Stimulated activated CD8-positive, alpha-beta memory T cell treated with anti-CD3 and anti-CD28 coated beads, Interleukin-4, amount 100 ng/mL, for 1 hour (primary cell): ENCODE results near the gene FAM222B.

Source experiments
- DNase-seq, 2 donors: peaks; one replicate each; pipeline ENCODE4 v3.0.0-alpha.2; 2020; ENCODE audit warnings: low read depth in 2 of 2, low spot score in 1 of 2

Gene FAM222B

GRCh38 chr17:28716740-28717577 lies 125.6 kb downstream of the FAM222B start:
- DNase-seq, result no peak

GRCh38 chr17:28715217-28715616 lies 127.4 kb downstream of the FAM222B start:
- DNase-seq, result no peak

GRCh38 chr17:28714281-28714680 lies 128.3 kb downstream of the FAM222B start:
- DNase-seq, result no peak

GRCh38 chr17:28712705-28713415 lies 129.7 kb downstream of the FAM222B start:
- DNase-seq, result no peak

GRCh38 chr17:28712032-28712704 lies 130.4 kb downstream of the FAM222B start:
- no peak for DNase-seq

GRCh38 chr17:28711723-28712031 lies 130.9 kb downstream of the FAM222B start, which contains the start of gene PROCA1:
Gene PROCA1 (minus strand): TSS chr17:28711888. CDS start chr17:28711660, 228 bp downstream.
- DNase-seq, result no peak

- peak; percentile 68 to 81 for DNase-seq
Observed at GRCh38 chr17:28710861-28711722, 131.5 kb downstream of the FAM222B start.

- DNase-seq, result no peak
Observed at GRCh38 chr17:28707339-28707720, 135.3 kb downstream of the FAM222B start.

- DNase-seq, result no peak
Observed at GRCh38 chr17:28706471-28707338, 135.9 kb downstream of the FAM222B start.
